Erythroblast (primary cell): ENCODE results near the gene POLR1E.
"Not testable (repeated sequence)": the region's sequence is repeated elsewhere in the genome, so short reads cannot be mapped to it uniquely, and the experiment has no call there.

ENCODE experiments used
- DNase-seq, 2 experiments: peaks; one replicate each; lab custom pipeline; 2025; lab: John Stamatoyannopoulos, UW
- GATA1 ChIP-seq: IDR thresholded peaks from 2 replicates; pipeline ENCODE4 v1.6.1; 2011; ENCODE audit warnings: low read depth, mild to moderate bottlenecking, control low read depth, low read length, moderate library complexity
- POLR2A ChIP-seq: IDR thresholded peaks from 2 replicates; pipeline ENCODE4 v1.6.1; 2011; ENCODE audit warnings: mild to moderate bottlenecking, low read length

POLR1E gene

DNA sequence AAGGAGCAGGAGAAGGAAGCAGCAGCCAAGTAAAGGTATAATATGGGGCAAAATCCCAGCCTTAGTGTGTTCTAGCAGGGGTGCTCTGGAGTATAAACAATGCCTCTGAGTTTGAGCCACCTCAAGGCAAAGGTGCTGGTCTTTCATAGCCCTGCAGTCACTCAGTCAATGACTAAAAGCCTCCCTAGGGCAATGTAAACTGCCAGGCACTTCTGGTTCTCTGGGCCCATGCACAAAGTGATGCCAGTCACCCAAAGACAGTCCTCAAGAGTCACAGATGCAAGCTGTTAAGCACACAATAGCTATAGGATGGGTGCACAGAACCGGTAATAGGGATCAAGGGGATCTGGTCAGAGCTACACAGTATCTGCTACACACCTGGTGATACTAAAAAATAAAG lies 33.1 kb upstream of the POLR1E start:
- TF ChIP-seq GATA1 (no peak), POLR2A (no peak)
- DNase-seq = no peak

DNA sequence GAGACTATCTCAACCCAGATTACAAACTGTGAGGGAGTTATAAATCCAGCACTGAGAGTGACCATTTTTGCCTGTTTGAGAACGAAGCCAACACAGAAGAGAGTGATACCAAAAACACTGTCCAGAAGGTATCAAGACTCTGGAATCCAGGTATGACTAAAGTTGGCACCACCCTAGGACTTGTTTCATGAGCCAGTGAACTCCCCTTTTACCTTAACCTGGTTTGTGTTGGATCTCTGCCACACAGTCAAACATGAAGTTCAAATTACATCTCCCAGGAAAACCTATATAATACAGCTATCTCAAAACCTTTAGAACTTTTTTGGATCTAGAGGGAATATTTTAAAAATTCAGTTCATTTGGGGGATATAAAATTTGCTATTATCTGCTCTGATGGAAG lies 31.9 kb upstream of the POLR1E start:
- TF ChIP-seq GATA1 (no peak), POLR2A (no peak)
- DNase-seq = no peak

DNA sequence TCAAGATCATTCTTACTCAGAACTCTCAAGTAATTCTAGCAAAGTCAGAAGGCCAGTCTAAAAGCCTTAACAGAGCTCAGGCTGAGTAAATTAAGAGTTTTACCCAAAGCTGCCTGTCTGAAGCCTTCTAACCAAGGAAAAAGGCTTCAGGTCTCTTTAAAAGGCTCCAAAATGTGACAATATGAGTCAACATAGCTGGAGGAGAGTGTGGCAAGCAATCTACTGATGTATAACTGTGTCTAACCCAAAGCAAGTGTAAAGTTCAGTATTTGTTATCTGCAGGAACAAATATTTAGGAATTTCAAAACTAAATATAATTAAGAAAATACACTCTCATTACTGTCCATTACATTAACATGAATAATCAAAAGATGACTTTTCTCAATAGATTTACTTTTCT lies 31.5 kb upstream of the POLR1E start:
- TF ChIP-seq POLR2A (no peak), GATA1 (no peak)
- DNase-seq = no peak

DNA sequence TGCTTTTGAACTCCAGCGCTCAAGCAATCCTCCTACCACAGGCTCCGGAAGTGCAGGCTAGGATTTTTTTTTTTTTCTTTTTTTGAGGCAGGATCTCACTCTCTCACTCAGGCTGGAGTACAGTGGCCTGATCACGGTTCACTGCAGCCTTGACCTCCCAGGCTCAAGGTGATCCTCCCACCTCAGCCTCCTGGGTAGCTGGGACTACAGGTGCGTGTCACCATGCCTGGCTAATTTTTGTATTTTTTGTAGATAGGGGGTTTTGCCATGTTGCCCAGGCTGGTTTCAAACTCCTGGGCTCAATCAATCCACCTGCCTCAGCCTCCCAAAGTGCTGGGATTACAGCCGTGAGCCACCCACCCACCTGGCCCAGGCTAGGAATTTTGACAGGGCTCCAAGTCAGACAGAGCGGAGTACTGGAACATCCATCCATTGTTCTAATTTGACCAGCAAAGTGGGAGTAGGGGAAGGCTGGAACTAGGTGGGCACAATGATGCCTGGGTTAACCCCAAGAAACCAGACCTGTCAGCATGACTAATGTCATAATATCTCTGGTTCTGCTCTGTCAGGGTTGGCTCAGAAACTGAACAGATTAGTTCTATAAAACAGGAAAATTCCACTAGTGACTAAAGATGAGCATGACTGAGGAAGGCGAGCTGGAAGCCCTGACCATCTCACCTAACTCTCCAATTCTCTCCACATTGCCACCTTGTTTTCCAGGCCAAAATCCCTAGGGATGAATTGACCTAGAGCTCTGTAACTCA lies 29.7 kb upstream of the POLR1E start:
- TF ChIP-seq POLR2A = no peak
- TF ChIP-seq GATA1 = no peak
- DNase-seq = peak in 1 of 2 experiments; percentile 32

DNA sequence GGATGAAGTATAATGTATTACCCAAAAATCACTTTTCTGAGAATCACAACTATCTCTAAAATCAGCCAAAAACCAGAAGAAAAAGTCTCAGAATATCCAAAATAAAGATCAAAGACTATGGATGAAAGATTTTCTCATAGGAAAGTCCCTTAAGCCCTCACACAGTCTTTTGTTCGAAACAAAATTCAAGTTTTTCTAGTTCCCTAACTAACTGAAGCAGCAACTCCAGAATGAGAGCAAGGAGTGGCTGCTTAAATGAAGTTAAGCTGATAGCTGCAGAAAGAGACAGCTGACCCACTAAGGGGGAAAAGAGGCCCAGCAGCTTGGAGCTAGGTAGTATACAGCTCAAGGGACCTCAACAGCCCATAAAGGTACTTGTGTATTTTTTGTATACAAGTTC lies 28.9 kb upstream of the POLR1E start:
- no peak for TF ChIP-seq POLR2A
- TF ChIP-seq GATA1 = no peak
- DNase-seq = no peak

DNA sequence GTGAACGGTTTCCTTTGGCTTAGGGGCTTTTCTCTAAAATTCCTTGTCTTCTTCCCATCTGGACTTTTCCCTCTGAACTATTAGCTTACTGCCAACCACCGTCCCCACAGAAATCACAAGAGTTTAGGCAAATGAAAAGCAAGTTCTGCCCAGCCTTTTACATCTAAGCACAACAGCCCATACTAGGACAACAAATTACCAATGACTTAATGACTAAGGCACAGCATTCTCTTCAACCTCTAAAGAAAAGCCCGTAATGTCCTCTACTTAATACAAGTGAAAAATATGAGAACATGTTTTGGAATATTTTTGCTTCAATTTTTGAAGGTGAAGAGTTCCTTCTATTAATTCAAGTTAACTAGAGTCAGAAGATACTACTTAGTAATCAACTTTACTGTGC lies 21.7 kb upstream of the POLR1E start:
- DNase-seq = peak in 1 of 2 experiments; percentile 29
- TF ChIP-seq POLR2A (no peak), GATA1 (no peak)

DNA sequence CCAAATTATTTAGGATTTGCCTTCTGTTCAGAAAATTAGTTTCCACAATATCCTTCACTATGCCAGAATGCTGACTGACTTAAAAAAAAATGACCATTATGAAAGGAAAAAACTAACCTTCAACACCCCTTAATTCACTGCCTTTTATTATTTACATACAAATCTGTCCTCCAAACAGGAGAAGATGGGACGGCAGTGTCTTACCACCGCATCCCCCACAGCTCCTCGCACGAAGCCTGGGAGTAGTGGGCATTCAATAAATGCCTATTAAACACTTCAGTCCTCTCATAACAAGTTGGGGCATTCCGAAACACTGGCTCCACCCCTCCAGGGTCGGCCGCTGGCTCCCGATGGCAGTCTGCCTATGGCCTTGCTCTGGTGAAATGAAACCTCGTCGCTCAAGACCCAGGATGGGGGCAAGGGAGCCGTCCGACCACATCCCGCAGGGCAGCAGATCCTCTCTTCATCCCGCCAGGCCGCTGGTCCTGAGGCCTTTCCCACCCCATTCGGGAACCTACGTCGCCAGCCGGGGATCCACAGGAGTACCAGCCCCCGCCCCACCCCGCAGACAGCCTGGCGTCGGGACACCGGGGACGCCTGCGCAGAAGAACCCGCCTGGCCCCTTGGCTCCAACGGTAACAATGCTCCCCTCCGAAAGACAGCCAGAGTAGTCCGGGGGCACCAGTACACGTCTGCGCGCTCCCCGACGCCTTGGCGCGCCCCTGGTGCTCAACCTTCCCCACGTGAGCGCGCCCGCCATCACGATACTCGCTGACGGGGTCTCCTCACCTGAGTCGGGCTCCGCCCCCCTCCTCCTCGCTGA lies 21.1 kb upstream of the POLR1E start:
- DNase-seq = peak; percentile 77 to 84

DNA sequence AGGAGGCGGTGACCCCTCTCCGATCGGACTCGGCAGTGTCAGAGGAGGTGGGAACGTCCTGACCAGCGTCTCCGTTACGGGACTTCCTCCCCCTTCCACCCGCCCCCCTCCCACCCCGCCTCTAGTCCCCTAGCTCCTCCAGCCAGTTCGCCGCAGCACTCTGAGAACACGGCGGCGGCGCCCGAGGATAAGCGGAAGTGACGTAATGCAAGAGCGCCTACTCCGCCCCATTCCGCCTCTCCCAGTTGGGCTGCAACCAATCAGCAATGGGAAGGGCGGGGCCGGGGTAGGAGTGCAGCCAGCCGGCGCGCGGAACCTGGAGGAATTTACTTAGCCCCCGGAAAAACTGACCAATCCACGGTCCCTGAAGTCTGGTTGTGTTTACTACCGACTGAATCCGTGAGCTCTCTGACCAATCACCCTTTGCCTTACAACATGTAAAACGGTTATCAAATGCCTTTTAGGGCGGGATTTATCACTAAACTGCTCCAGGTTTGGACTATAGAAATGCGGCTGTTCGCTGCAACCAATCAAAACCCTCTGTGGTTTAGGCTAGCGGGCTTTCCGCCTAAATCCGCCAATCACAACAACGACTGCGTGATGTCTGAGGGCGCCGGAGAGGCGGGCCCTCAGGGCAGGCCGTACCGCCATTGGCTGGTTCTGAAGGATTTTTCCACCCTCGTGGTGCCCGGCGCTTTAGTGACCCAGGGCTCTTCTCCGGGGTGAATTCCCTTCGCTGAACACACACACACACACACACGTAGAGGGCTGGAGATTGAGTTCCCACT lies 20.3 kb upstream of the POLR1E start, which contains the start of gene ZBTB5:
Gene ZBTB5 (minus strand): TSS at position 202 of the 788 bp plus-strand sequence. CDS start 22,899 bp downstream, outside the sequence.
- DNase-seq = peak; percentile 100
- TF ChIP-seq POLR2A (peak; percentile 72), GATA1 (no peak)

More for the DNA sequence above, 21.1 kb upstream of the POLR1E start:
- TF ChIP-seq POLR2A (no peak), GATA1 (no peak)

DNA sequence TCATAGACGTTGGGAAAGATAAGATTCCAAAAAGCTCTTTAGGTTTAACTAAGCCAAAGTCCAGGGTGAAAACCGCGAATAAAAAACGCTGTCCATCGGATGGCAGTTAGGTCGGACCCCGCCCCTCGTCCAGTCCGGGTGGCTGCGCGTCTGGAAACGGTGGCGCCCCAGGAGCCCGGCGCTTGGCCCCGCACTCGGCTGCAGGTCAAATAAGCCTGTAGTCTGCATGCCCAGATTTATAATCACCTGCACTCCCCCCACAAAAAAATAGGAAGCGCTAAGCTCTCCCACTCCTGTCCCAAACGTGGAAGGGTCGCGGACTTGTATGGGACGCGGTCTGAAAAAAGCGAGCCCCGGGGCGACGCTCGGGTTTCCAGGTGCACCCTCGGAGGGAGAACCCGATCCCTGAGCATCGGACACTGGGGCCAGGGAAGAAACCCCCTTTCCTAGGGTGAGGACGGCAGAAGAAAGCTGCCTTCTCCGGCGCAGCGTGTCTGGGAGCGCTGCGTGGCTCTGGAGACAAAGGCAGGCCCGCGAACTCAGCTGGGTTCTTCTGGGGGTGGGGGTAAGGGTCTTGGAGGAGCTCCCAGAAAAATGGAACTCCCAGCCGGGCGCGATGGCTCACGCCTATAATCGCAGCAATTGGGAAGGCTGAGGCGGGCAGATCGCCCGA lies 19.6 kb upstream of the POLR1E start:
- TF ChIP-seq GATA1 = no peak
- TF ChIP-seq POLR2A = no peak
- peak; percentile 66 to 68 for DNase-seq

DNA sequence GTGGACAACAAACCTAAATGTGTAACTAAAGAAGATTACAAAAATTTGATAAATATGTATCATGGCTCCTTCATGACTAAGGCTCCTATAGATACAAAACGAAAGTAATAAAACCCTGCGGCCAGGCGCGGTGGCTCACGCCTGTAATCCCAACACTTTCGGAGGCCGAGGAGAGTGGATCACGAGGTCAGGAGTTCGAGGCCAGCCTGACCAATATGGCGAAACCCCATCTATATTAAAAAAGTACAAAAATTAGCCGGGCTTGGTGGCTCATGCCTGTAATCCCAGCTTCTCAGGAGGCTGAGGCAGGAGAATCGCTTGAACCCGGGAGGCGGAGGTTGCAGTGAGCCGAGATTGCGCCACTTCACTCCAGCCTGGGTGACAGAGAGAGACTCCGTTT lies 18.2 kb upstream of the POLR1E start:
- DNase-seq = not testable (repeated sequence)

DNA sequence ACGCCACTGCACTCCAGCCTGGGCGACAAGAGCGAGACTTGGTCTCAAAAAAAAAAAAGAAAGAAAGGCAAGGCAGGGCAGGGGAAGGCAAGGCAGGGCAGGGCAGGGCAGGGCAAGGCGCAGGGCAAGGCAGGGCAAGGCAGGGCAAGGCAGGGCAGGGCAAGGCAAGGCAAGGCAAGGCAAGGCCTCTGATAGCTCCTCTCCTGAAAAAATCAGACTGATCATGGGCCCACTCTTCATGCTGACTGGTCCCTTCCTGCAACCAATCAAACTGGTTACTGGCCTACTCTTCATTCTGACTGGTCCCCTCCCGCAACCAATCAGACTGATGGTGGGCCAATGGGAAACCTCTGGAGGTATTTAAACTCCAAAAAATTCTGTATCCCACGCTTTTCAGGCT lies 17.1 kb upstream of the POLR1E start:
- DNase-seq = peak in 1 of 2 experiments; percentile 8
- TF ChIP-seq POLR2A = no peak
- TF ChIP-seq GATA1 = no peak

DNA sequence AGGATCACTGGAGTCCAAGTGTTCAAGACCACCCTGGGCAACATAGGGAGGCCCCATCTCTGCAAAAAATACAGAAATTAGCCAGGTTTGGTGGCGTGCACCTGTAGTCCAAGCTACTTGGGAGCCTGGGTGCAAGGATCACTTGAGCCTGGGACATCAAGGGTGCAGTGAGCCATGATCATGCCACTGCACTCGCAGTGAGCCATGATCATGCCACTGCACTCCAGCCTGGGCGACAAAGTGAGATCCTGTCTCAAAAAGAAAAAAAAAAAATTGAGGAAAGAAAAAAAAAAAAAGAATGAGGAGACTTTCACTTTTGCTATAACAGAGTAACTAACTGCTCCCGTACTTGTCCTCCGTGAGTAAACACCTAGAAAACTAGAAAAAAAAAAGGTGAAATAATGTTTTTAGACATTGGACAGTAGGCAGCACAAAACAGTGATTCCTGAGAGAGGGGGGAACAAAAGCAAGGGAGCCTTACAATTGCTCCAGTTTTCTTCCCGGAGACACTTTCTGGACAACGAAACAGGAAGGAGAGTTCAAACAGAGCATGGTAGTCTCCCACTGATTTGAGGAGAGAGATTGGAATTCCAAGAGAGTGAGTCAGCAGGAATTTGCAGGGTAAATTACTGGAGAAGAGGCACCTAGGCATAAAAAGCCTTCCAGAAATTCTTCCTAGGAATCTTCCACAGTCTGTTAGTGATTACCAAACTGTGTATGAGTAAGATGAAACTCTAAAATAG lies 13.6 kb upstream of the POLR1E start:
- DNase-seq = no peak
- no peak for TF ChIP-seq GATA1

DNA sequence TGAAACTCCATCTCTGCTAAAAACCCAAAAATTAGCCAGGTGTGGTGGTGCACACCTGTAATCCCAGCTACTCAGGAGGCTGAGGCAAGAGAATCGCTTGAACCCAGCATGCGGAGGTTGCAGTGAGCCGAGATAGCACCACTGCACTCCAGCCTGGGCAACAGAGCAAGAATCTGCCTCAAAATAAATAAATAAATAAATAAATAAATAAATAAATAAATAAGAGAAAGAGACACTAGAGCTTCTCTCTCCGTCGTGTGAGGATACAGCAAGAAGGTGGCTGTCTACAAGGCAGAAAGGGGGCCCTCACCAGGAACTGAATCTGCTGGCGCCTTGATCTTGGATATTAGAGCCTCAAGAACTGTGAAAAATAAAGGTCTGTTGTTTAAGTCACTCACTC lies 11.8 kb upstream of the POLR1E start:
- DNase-seq = not testable (repeated sequence)
